ENCODE measurements around the gene RAPGEFL1. TPM values are rescaled to one million over a fixed set of nuclear protein-coding genes. Genes with fewer than 3 reads are reported as not detected.

RAPGEFL1 gene
- total RNA-seq, 1 donor from 2014 or later, result 7.0 TPM

DNA sequence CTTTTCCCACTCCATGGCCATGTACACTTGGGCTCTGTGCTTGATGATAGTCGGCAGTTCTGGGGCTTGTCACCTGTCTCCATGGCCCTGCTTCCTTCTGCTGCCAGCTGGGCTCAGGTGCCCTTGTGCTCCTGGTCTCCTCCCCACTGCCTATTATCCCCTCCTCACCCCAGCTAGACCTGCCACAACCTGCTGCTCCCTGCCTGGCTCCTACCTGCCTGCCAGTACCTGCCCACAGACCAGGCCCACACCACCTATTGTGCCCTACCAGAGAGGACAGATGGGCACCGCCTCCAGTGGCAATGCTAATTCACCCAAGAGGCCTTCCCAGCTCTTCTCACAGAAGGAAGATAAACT, 538 bp upstream of the RAPGEFL1 start:
- H3K27me3 Mint-ChIP-seq (ENCODE audit: low read depth, unreplicated experiment), result no peaks in the 10 kb centered on the region
- DNase-seq (ENCODE audit: low read depth) (no peak), FAIRE-seq (no peak)
- H3K9me3 ChIP-seq (ENCODE audit: insufficient read depth, low read depth, low read length), result no peaks in the 10 kb centered on the region
- TF ChIP-seq, protein P1, sequence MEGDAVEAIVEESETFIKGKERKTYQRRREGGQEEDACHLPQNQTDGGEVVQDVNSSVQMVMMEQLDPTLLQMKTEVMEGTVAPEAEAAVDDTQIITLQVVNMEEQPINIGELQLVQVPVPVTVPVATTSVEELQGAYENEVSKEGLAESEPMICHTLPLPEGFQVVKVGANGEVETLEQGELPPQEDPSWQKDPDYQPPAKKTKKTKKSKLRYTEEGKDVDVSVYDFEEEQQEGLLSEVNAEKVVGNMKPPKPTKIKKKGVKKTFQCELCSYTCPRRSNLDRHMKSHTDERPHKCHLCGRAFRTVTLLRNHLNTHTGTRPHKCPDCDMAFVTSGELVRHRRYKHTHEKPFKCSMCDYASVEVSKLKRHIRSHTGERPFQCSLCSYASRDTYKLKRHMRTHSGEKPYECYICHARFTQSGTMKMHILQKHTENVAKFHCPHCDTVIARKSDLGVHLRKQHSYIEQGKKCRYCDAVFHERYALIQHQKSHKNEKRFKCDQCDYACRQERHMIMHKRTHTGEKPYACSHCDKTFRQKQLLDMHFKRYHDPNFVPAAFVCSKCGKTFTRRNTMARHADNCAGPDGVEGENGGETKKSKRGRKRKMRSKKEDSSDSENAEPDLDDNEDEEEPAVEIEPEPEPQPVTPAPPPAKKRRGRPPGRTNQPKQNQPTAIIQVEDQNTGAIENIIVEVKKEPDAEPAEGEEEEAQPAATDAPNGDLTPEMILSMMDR (IDR thresholded peaks at IDR 0.05; ENCODE audit: insufficient read depth, low read depth, low read length), result no peak
- no peak for TF ChIP-seq EZH2 (IDR thresholded peaks at IDR 0.05; ENCODE audit: insufficient read depth, low read length)
- peak overlapping the region; percentile 87 for H3K4me2 ChIP-seq (ENCODE audit: low read length)
- H3K79me2 ChIP-seq (ENCODE audit: insufficient read depth, low read length), result peaks cover 3% of the 10 kb centered on the region
- peaks cover 14% of the 10 kb centered on the region for H3K36me3 Mint-ChIP-seq (ENCODE audit: low read depth, unreplicated experiment)
- peaks cover 11% of the 10 kb centered on the region for H3K36me3 ChIP-seq (ENCODE audit: insufficient read depth, low read length)
- H3K4me1 Mint-ChIP-seq (ENCODE audit: low read depth, unreplicated experiment), result peaks cover 19% of the 10 kb centered on the region
- H2AFZ ChIP-seq (ENCODE audit: low read depth, low read length), result no peak overlapping the region
- no peaks in the 10 kb centered on the region for H3K9me3 Mint-ChIP-seq (ENCODE audit: unreplicated experiment)
- peaks cover 30% of the 10 kb centered on the region for H4K20me1 ChIP-seq (ENCODE audit: insufficient read depth, low read length)
- H3K27ac Mint-ChIP-seq (ENCODE audit: unreplicated experiment), result no peak overlapping the region
- no peaks in the 10 kb centered on the region for H3K27me3 ChIP-seq (ENCODE audit: insufficient read depth, low read length)
- H3K4me3 ChIP-seq (ENCODE audit: insufficient read depth, low read depth, low read length), result peak overlapping the region; percentile 13
- H3K4me3 Mint-ChIP-seq (ENCODE audit: unreplicated experiment), result peak overlapping the region; percentile 64
- peak overlapping the region; percentile 29 for H3K9ac ChIP-seq (ENCODE audit: low read length)
- no peak overlapping the region for H3K27ac ChIP-seq (ENCODE audit: low read depth, low read length)
- peaks cover 19% of the 10 kb centered on the region for H3K4me1 ChIP-seq (ENCODE audit: insufficient read depth, low read length)

DNA sequence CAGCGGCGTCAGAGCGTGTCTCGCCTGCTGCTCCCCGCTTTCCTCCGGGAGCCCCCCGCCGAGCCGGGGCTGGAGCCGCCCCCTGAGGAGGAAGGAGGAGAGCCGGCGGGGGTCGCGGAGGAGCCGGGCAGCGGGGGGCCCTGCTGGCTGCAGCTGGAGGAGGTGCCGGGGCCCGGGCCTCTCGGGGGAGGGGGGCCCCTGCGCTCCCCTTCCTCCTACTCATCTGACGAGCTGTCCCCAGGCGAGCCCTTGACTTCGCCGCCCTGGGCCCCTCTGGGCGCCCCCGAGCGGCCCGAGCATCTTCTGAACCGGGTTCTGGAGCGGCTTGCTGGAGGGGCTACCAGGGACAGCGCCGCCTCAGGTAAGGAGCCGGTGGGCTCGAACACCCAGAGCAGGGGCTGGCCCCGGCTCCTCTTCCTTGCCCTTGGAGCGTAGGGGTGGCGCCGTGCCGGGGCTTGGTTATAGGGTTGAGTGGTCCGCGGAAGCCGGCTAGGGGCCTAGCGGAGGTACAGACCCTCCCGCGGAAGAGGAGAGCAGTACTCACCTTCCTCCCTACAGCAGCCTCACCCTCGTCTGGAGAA, 841 bp downstream of the RAPGEFL1 start:
- H3K27ac ChIP-seq (ENCODE audit: low read depth, low read length), result no peak overlapping the region
- H3K9me3 Mint-ChIP-seq (ENCODE audit: unreplicated experiment), result no peaks in the 10 kb centered on the region
- H3K4me3 ChIP-seq (ENCODE audit: insufficient read depth, low read depth, low read length), result no peak overlapping the region
- H4K20me1 ChIP-seq (ENCODE audit: insufficient read depth, low read length), result peaks cover 21% of the 10 kb centered on the region
- H3K79me2 ChIP-seq (ENCODE audit: insufficient read depth, low read length), result peaks cover 3% of the 10 kb centered on the region
- no peak overlapping the region for H3K9ac ChIP-seq (ENCODE audit: low read length)
- H3K4me1 Mint-ChIP-seq (ENCODE audit: low read depth, unreplicated experiment), result peaks cover 16% of the 10 kb centered on the region
- H2AFZ ChIP-seq (ENCODE audit: low read depth, low read length), result no peak overlapping the region
- peaks cover 6% of the 10 kb centered on the region for H3K36me3 Mint-ChIP-seq (ENCODE audit: low read depth, unreplicated experiment)
- no peaks in the 10 kb centered on the region for H3K27me3 Mint-ChIP-seq (ENCODE audit: low read depth, unreplicated experiment)
- peaks cover 1% of the 10 kb centered on the region for H3K36me3 ChIP-seq (ENCODE audit: insufficient read depth, low read length)
- peaks cover 19% of the 10 kb centered on the region for H3K4me1 ChIP-seq (ENCODE audit: insufficient read depth, low read length)
- no peaks in the 10 kb centered on the region for H3K27me3 ChIP-seq (ENCODE audit: insufficient read depth, low read length)
- H3K4me2 ChIP-seq (ENCODE audit: low read length), result peak overlapping the region; percentile 87
- FAIRE-seq, result no peak
- TF ChIP-seq, protein P1 (IDR thresholded peaks at IDR 0.05; ENCODE audit: insufficient read depth, low read depth, low read length), result no peak
- TF ChIP-seq EZH2 (IDR thresholded peaks at IDR 0.05; ENCODE audit: insufficient read depth, low read length), result no peak
- no peak overlapping the region for H3K27ac Mint-ChIP-seq (ENCODE audit: unreplicated experiment)
- DNase-seq (ENCODE audit: low read depth), result no peak
- H3K9me3 ChIP-seq (ENCODE audit: insufficient read depth, low read depth, low read length), result no peaks in the 10 kb centered on the region
- H3K4me3 Mint-ChIP-seq (ENCODE audit: unreplicated experiment), result peak overlapping the region; percentile 57

DNA sequence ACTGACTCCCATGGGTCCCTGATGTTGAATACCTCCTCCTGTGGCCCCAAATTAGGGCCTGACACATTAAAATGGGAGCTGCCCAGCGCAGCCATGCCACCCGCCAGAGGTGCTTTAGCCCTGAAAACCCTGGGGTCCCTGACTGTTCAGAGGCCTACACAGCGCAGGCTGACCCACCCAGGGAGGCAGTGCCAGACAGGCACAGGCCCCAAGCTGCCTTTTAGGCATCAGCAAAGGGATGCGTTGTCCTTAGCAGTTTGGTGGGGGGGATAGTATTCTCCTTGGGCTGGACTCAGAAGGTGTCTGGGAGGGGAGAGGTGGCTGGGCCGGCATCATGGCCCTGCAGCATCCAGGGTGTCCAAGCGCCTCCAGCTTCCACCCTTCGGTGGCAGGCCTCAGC, 1.4 kb downstream of the RAPGEFL1 start:
- Histone ChIP-seq H3K27ac (ENCODE audit: low read depth, low read length) (no peak overlapping the region), H3K9ac (ENCODE audit: low read length) (no peak overlapping the region), H3K4me1 (ENCODE audit: insufficient read depth, low read length) (peaks cover 19% of the 10 kb centered on the region), H3K4me2 (ENCODE audit: low read length) (no peak overlapping the region), H3K79me2 (ENCODE audit: insufficient read depth, low read length) (peaks cover 3% of the 10 kb centered on the region), H3K4me3 (ENCODE audit: insufficient read depth, low read depth, low read length) (no peak overlapping the region), H3K9me3 (ENCODE audit: insufficient read depth, low read depth, low read length) (no peaks in the 10 kb centered on the region), H3K27me3 (ENCODE audit: insufficient read depth, low read length) (no peaks in the 10 kb centered on the region), H3K36me3 (ENCODE audit: insufficient read depth, low read length) (no peaks in the 10 kb centered on the region), H2AFZ (ENCODE audit: low read depth, low read length) (no peak overlapping the region), H4K20me1 (ENCODE audit: insufficient read depth, low read length) (peaks cover 18% of the 10 kb centered on the region)
- Mint-ChIP-seq H3K36me3 (ENCODE audit: low read depth, unreplicated experiment) (peaks cover 6% of the 10 kb centered on the region), H3K9me3 (ENCODE audit: unreplicated experiment) (no peaks in the 10 kb centered on the region), H3K4me1 (ENCODE audit: low read depth, unreplicated experiment) (peaks cover 16% of the 10 kb centered on the region), H3K27ac (ENCODE audit: unreplicated experiment) (no peak overlapping the region), H3K27me3 (ENCODE audit: low read depth, unreplicated experiment) (no peaks in the 10 kb centered on the region), H3K4me3 (ENCODE audit: unreplicated experiment) (peak overlapping the region; percentile 57)
- DNase-seq (ENCODE audit: low read depth), result no peak
- TF ChIP-seq EZH2 (IDR thresholded peaks at IDR 0.05; ENCODE audit: insufficient read depth, low read length), result no peak
- TF ChIP-seq, protein P1 (IDR thresholded peaks at IDR 0.05; ENCODE audit: insufficient read depth, low read depth, low read length), result no peak
- FAIRE-seq, result no peak

Measured in astrocyte (in vitro differentiated cells and primary cell).